GM19328 (cell line): Measurements from ENCODE around the gene TAF1C.

Source experiments
- ATAC-seq: cut with Tn5 transposase; IDR thresholded peaks from one replicate; pipeline ENCODE4 v1.9.1; 2021; ENCODE audit warnings: mild to moderate bottlenecking, moderate library complexity; ENCODE audit not compliant: unreplicated experiment

Gene TAF1C

GRCh38 chr16:84183911-84184591 is 2.8 kb downstream of the TAF1C start:
- no peak for ATAC-seq

GRCh38 chr16:84183572-84183875 is 3.3 kb downstream of the TAF1C start:
- no peak for ATAC-seq

GRCh38 chr16:84182680-84183571 is 3.9 kb downstream of the TAF1C start:
- ATAC-seq: no peak

GRCh38 chr16:84182104-84182503 is 4.8 kb downstream of the TAF1C start:
- no peak for ATAC-seq

- no peak for ATAC-seq
Observed at GRCh38 chr16:84181144-84181915, 5.5 kb downstream of the TAF1C start.

GRCh38 chr16:84180519-84181140 is 6.2 kb downstream of the TAF1C start:
- ATAC-seq: no peak

GRCh38 chr16:84179612-84180320 is 7.1 kb downstream of the TAF1C start:
- no peak for ATAC-seq

- no peak for ATAC-seq
Observed at GRCh38 chr16:84178892-84179611, 7.8 kb downstream of the TAF1C start.

- ATAC-seq: no peak
Observed at GRCh38 chr16:84178146-84178765, 8.6 kb downstream of the TAF1C start.

GRCh38 chr16:84177741-84178073 is 9.2 kb downstream of the TAF1C start:
- no peak for ATAC-seq

GRCh38 chr16:84176192-84177053 is 10.4 kb downstream of the TAF1C start:
- no peak for ATAC-seq

- peak; percentile 71 for ATAC-seq
Observed at GRCh38 chr16:84175350-84176081, 11.3 kb downstream of the TAF1C start.

- no peak for ATAC-seq
Observed at GRCh38 chr16:84174396-84174795, 12.5 kb downstream of the TAF1C start.

- no peak for ATAC-seq
Observed at GRCh38 chr16:84169765-84170310, 17.0 kb downstream of the TAF1C start.

GRCh38 chr16:84166796-84167695 is 19.8 kb downstream of the TAF1C start:
- ATAC-seq: no peak

GRCh38 chr16:84165746-84166145 is 21.1 kb downstream of the TAF1C start:
- ATAC-seq: no peak

GRCh38 chr16:84161801-84162200 is 25.1 kb downstream of the TAF1C start:
- no peak for ATAC-seq
